GM18511 (cell line): Measurements from ENCODE around the gene STUM.

Experiments used
- ATAC-seq: cut with Tn5 transposase; IDR thresholded peaks from one replicate; pipeline ENCODE4 v1.9.1; 2021; ENCODE audit warnings: mild to moderate bottlenecking, moderate library complexity; ENCODE audit not compliant: unreplicated experiment

Gene STUM

DNA sequence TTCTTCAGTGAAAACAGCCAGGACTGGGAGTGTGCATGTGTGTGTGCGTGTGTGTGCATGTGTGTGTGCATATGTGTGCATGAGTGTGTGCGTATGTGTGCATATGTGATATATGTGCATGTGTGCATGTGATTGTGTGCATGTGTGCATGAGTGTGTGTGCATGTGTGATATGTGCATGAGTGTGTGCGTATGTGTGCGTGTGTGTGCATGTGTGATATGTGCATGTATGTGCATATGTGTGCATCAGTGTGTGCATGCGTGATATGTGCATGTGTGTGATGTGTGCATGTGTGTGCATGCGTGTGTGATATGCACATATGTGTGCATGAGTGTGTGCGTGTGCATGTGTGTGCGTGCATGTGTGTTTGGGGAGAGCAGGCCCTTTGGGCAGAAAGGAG is 100.7 kb downstream of the STUM start:
- ATAC-seq = no peak

DNA sequence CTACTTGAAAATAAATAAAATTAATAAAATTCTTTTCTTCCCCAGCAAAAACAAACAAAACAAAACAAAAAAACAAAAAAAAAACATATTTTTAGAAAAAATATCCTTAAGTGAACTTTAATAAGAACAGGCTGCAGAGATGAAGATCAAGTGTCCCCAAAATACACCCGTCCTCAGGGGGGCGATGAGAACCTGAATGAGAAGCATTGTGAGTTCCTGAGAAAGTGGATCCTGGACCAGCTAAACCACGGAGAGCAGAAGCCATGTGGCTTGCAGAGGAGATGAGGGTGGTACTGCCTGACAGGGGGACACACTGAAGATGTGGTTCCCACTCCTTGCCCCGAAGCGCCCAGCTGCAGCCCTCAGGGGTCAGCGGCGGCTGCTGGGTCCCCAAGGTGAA is 101.2 kb downstream of the STUM start:
- no peak for ATAC-seq

- ATAC-seq = no peak
Observed at GRCh38 chr1:226650236-226650841, 101.8 kb downstream of the STUM start.

DNA sequence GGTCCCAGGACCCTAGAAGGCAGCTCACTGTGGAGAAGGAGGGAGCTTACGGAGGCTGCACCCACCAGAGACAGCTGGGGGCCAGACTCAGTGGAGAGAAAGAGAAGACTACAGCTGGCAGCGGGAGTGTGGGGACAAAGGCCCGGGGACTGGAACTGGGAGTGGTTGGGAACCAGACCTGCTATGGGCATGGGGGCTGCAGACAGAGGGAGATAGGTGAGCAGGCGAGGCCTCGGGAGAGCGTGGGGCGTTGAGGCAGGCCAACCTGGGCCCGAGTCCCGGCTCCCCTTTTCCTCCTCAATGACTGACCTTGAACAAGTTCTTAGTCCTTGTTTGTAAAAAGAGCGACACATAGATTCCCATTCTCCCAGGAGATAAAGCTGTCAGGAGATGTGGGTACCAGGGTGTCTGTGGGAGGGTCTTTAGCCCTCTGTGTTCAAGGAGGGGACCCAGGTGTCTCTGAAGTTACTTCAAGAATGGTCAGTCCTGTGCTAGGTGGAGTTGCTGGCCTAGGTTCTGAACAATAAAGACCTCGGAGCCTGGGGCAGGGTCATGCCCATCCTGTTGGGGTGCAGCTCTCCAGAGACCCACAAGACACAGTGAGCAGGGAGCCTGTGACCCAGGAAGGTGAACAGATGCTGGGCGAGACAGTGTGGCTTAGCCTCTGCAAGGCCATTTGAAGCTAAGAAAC is 102.6 kb downstream of the STUM start:
- ATAC-seq = no peak

DNA sequence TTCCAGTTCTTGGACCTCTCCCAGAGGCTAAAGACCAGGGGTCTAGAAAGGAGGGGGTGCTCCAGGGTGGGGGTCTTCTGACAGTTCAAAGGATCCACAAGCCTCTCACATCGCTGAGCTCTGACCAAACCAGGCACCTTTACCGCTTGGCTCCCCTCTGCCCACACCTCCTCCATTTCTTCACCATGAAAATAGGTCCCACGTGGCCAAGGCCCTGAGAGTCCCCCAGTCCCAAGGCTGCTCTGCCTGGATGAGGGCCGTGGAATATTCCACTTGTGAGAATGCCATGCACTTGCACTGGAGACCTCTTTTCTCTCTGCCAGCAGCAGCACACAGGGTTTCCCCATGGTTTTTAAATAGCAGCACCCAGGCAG is 103.2 kb downstream of the STUM start:
- ATAC-seq = no peak

- ATAC-seq = no peak
Observed at GRCh38 chr1:226652613-226653012, 104.0 kb downstream of the STUM start.

DNA sequence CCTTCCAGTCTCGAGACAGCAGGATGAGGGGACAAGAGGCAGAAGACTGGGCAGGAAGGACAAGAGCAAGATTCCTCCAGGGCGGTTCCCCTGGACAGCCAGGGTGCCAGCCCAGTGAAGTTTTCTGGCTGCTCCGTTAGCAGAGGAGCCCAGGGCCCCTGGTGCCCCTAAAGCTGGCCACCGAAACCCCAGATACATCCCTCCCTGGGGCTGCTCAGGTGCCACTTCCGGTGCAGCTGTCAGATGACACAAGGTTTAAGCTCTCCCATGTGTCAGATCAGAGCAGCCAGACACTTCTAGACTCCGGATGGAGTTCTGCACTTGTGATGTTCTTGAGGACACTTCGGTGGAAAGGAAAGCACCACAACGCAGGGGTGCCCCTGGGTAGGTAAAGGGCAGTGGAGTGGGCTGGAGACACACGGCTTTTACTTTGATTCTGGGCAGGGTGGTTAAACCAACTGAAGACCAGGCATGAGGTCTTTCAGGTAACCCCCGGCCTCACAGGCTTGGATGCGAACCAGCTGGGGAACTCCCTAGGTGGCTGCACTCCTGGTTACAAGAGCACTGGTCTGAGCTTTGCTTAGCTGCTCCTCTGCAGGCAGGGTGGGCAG is 104.9 kb downstream of the STUM start:
- ATAC-seq = peak; percentile 78

- ATAC-seq = no peak
Observed at GRCh38 chr1:226654046-226654667, 105.6 kb downstream of the STUM start.

- ATAC-seq = no peak
Observed at GRCh38 chr1:226654668-226655055, 106.1 kb downstream of the STUM start.

DNA sequence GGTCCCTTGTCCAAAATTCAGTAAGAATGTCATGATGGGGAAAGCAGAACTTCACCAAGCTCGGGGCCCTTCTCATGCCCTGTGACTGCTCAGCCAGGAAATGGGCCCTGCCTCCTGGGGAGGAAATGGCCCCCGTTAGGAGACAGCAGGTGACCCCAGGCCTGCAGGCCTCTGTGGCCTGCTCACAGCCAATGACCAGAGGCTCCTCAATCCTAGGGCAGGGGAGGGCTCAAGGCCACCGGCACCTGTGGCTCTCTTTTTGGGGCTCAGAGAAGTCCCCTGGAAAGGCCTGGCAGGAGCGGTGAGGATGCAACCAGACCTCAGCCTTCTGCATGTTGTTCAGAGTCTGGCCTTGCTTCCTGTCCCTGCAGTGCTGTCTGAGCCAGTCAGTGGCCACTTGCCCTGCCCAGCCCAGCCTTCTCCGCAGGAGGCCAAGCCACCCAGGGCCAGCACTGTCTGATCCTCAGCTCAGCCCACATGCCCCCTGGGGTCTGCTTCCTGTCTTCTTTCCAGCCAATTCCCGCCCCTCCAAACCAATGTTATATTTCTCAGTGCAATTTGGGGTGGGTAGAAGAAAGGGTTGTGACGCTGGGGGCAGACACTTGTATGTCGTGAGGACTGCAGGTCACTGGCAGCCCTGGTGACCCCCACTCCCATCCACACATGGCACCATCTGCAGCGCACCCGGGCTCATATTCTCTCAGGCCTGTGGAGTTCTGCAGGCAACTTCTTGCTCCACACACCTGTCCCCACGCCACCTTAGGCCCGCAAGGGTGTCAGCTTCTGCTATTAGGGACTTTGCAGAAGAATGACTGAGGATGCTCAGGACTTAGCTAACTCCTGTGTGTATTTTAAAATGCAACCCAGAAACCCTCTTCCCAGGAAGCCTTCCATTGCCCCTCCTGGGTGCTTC is 106.9 kb downstream of the STUM start:
- no peak for ATAC-seq

DNA sequence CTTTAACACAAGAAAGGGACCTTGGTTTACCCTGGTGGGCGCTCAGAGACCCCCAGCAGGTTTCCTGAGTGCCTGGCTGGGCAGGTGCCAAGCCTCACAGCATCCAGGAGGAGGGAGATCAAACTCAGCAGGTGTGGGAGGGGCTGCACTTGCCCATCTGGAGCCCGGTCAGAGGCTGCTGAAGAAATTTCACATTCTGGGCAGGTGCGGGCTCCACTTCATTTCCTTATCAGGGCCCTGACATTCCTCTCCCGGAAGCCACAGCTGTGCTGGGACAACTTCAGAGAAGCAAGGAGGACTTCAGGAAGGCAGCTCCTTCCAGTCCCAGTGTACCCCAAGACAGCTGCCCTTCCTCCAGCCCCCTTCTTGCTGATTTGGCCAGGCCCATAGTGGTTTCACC is 107.6 kb downstream of the STUM start:
- no peak for ATAC-seq

DNA sequence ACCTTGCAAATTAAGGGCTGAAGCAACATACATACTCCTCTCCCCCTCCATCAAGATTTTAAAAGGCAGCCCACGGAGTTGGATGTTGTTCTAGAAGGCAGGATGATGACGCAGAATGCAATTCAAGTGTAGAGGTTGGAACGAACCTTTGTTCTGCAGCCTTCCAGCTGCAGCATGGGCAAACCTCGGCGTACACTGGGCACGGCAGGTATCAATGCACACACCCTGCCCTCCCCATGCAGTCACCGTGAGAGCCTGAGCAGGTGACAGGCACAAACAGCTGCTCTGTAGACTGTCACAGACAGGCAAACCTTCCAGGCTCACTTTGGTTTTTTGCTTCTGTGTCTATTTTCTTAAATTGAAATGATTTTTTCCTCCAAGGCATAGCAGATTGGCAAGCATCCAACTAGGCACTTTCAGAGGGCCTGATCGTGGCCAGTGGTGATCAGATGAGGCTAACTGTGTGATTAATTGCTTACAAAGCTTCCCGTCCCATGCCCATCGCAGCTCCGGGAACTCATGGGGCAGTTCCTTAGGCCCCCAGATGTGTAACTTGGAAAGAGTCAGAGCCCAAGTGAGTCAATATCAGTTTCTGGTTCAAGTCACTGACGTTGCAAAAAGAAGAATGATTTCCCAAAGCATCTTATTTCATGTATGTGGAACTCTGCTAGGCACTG is 108.2 kb downstream of the STUM start:
- no peak for ATAC-seq

DNA sequence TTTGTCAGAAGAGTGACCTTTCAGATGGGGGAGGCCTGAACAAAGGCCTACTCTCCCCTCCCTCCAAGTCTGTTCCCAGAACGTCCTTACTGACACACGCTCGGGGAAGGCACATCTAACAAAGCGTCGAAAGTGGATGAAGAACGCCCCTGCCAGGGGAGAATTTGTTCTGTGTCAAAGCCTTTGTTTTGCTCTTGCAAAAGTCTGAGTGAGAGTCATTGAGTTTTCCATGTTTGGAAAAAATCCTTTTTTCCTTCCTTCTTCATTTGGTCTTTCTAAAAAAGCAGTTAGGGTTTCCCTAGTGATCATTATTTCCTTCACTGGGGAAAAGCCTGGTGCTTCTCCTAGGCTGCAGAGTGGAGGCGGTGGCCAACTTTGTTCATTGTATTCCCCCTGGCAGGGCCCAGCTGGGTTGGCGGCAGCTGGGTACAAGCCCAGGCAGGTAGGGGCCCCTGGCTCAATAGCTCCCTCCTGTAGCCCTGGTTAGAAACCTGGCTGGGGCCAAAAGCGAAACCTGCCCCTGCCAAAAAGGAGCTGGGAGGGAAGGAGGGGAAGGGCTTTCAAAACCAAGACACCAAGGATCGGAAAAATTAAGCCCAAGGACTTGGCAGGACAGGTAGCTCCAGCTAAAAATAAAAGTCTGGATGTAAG is 109.5 kb downstream of the STUM start:
- ATAC-seq = no peak

- ATAC-seq = no peak
Observed at GRCh38 chr1:226658546-226659125, 110.1 kb downstream of the STUM start.
